Thoracic aorta (tissue), 2 donors: ENCODE data around the gene FAM131A. TPM values are rescaled to one million over a fixed set of nuclear protein-coding genes. Genes with fewer than 3 reads are reported as not detected.
A peak's percentile ranks its signal among the peaks of the same experiment; 100 is the strongest.

Experiments
- ATAC-seq: fragments of 150-250 bp; one replicate; pipeline ENCODE4 v1.8.0; 2017; ENCODE audit warnings: low read depth; ENCODE audit not compliant: insufficient number of reproducible peaks, low FRiP score
- DNase-seq: peaks from one replicate; pipeline ENCODE4 v3.0.0-alpha.2; 2020; ENCODE audit warnings: low spot score
- H3K27ac ChIP-seq, 2 donors: fragments of 200-600 bp; sonication (generic); 1 replicate in 1 of 2; 2 replicates in 1 of 2; pipeline ENCODE4 v1.5.1; 2016; ENCODE audit warnings: mild to moderate bottlenecking in 2 of 2, moderate library complexity in 2 of 2
- H3K27me3 ChIP-seq: fragments of 200-600 bp; sonication (generic); replicated peaks from 2 replicates; pipeline ENCODE4 v1.6.0; 2016; ENCODE audit warnings: mild to moderate bottlenecking; ENCODE audit not compliant: insufficient read depth
- H3K36me3 ChIP-seq: fragments of 200-600 bp; sonication (generic); one replicate; pipeline ENCODE4 v1.5.1; 2016
- H3K4me1 ChIP-seq, 2 donors: fragments of 200-600 bp; sonication (generic); 1 replicate in 1 of 2; 2 replicates in 1 of 2; pipeline versions ENCODE4 v1.5.1 to v1.6.0; 2016; ENCODE audit warnings: low read depth in 2 of 2, mild to moderate bottlenecking in 1 of 2; ENCODE audit not compliant: control insufficient read depth in 1 of 2
- H3K4me3 ChIP-seq: fragments of 200-600 bp; sonication (generic); 2 replicates; pipeline ENCODE4 v1.5.1; 2016; ENCODE audit warnings: mild to moderate bottlenecking
- H3K9me3 ChIP-seq: fragments of 200-600 bp; sonication (generic); 2 replicates; pipeline ENCODE4 v1.5.1; 2016
- total RNA-seq, 2 donors: library from RNA; depleted of rRNA; stranded (reverse); fragments of >200 nt; gene quantifications; one replicate each; pipeline versions ENCODE4 v1.1.0 to v1.2.3, GENCODE V29; 2016
- TF ChIP-seq, protein P1 (sequence below): fragments of 200-600 bp; sonication (generic); IDR thresholded peaks from one replicate; pipeline ENCODE4 v1.5.1; 2019; ENCODE audit warnings: antibody characterized with exemption

Gene FAM131A
- total RNA-seq, 2 donors from 2014 or later: 55.4 to 91.8 TPM

DNA sequence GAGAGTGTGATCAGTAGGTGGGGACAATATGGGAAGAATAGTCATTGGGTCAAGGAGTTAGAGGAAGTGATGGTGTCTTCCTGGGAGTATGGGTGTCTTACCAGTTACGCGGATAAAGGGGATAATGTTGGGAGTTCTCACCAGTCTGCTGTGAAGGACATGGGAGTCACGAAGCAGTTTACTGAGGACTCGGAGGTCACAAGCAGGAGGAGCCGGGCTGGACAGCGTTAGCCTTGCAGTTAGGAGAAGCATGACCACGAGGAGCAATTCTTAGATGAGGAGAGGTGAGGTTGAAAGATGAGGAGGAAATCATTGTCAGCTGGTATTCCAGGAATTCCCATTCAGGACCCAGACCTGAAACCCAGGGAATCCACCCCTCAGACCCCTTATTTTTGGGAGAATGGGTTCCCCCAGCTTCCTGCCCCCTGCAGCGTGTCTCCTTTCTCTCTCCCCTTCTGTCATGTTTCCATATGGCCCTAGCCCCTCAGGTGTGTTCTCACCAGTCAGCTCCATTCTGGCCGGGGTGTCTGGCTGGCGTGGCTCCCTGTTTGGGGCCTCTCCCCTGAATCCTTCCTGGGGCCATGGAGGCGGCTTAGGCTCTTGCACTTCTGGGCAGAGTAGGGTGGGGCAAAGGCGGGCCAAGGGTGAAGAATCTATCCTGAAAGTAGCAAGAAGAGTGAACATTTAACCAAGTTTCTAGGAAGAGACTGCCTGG, 38.5 kb downstream of the FAM131A start:
- Histone ChIP-seq H3K27me3 (no peaks in the 10 kb centered on the region), H3K4me1 (peaks cover 2 to 14% of the 10 kb centered on the region in 2 donors), H3K4me3 (no peak overlapping the region), H3K36me3 (no peaks in the 10 kb centered on the region), H3K27ac (no peak overlapping the region), H3K9me3 (no peaks in the 10 kb centered on the region)
- ATAC-seq (no peak), DNase-seq (no peak)
- TF ChIP-seq, protein P1, sequence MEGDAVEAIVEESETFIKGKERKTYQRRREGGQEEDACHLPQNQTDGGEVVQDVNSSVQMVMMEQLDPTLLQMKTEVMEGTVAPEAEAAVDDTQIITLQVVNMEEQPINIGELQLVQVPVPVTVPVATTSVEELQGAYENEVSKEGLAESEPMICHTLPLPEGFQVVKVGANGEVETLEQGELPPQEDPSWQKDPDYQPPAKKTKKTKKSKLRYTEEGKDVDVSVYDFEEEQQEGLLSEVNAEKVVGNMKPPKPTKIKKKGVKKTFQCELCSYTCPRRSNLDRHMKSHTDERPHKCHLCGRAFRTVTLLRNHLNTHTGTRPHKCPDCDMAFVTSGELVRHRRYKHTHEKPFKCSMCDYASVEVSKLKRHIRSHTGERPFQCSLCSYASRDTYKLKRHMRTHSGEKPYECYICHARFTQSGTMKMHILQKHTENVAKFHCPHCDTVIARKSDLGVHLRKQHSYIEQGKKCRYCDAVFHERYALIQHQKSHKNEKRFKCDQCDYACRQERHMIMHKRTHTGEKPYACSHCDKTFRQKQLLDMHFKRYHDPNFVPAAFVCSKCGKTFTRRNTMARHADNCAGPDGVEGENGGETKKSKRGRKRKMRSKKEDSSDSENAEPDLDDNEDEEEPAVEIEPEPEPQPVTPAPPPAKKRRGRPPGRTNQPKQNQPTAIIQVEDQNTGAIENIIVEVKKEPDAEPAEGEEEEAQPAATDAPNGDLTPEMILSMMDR: no peak

DNA sequence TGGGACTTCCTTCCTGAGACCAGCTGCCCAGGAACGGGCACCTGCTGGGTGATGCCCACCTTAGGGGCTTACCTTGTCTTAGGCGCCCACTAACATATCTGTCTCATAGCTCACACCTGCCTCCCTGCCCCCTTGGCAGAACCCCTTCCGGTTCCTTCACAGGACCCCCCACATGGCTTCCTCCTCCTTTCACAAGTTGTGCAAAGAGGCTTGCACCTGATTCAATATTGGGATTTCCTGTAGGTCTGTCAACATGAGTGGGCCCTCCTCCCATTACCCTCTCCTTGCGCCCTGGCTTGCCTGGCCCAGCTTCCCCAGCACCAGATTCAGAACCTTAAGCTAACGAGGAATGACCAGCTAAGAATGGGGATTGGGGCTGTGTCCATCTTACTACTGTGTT, 40.0 kb downstream of the FAM131A start:
- TF ChIP-seq, protein P1: no peak
- no peak for ATAC-seq
- Histone ChIP-seq H3K4me3 (no peak overlapping the region), H3K27ac (no peak overlapping the region), H3K9me3 (no peaks in the 10 kb centered on the region), H3K27me3 (no peaks in the 10 kb centered on the region), H3K4me1 (peaks cover 4 to 13% of the 10 kb centered on the region in 2 donors), H3K36me3 (no peaks in the 10 kb centered on the region)
- DNase-seq: no peak

DNA sequence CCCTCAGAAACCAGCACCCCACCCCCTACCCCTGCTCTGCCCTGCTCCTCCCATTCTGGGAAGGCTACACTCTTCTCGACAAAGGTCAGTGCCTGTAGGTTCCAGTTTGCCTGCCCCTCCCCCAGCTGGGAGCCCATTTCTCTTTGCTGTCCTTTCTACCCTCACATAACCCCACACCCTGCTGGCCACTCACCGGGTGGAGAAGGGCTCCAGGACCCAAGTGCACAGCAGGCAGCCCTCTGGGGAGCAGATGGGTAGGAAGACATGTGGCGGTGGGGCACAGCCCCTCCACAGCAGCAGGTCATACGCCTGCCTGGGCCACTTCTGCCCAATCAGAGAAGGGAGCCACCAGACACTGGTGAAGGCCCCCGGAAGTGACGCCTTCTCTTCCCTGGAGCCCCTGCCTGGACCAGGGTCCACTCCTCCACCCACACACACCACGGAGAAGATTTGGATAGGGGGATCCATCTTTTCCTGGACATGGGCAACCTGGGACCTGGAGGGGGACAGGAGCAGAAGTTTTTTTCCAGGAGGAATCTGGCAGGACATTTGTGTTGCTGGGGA, 40.6 kb downstream of the FAM131A start, which contains the start of gene THPO:
Gene THPO (minus strand): TSS at position 326 of the 564 bp plus-strand sequence. CDS start 1,948 bp downstream, outside the sequence.
- DNase-seq (no peak), ATAC-seq (no peak)
- TF ChIP-seq, protein P1: no peak
- peaks cover 4 to 13% of the 10 kb centered on the region in 2 donors for H3K4me1 ChIP-seq
- H3K27me3 ChIP-seq: no peaks in the 10 kb centered on the region
- no peak within 1 kb of the TSS for H3K4me3 ChIP-seq
- no peaks in the 10 kb centered on the region for H3K9me3 ChIP-seq
- H3K36me3 ChIP-seq: no peaks in the 10 kb centered on the region
- no peak within 1 kb of the TSS for H3K27ac ChIP-seq

DNA sequence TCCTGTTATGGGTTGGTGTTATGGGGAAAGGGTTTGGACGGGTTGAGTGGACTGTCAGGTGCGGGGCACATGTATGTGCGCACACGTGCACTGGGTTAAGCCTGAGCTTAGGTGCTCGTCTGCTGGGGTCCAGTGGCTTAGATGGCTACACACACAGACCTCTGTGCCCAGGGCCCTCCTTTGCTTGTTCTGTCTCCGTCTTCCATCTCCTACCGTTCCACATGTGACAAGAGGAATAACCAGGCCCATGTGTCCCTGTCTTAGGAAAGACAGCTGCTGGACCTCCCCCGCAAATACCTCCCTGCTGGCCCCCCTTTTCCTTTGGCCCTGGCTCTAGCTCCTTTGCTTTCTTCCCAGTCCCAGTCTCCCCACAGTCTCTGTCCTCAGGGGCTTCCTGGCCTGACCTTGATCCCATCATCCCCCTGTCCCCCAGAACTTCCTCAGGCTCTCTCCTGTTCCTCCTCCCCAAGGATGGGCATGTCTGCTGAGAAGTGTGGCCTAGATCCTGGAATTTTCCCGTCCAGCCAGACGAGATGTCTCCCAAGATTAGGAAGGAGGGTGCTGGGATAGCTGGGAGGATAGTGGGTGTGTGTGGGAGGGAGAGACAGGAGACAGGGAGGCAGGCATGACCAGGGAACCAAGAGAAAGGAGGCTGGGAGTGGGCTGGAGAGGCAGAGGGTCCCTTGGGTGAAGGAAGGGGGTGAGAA, 41.4 kb downstream of the FAM131A start:
- DNase-seq (no peak), ATAC-seq (no peak)
- Histone ChIP-seq H3K36me3 (no peaks in the 10 kb centered on the region), H3K27ac (no peak overlapping the region), H3K4me3 (peak overlapping the region; percentile 61), H3K4me1 (peaks cover 4 to 13% of the 10 kb centered on the region in 2 donors), H3K9me3 (no peaks in the 10 kb centered on the region), H3K27me3 (no peaks in the 10 kb centered on the region)
- TF ChIP-seq, protein P1: no peak
